Measurements from ENCODE around the gene ZMIZ1. TPM values are rescaled to one million over a fixed set of nuclear protein-coding genes. Genes with fewer than 3 reads are reported as not detected.
A peak's percentile ranks its signal among the peaks of the same experiment; 100 is the strongest.

Gene ZMIZ1
- total RNA-seq, 1 experiment from 2014 or later = 34.2 TPM

- no peak for ATAC-seq
- Histone ChIP-seq H3K36me3 (ENCODE audit: control insufficient read depth, insufficient read depth, low read length) (no peaks in the 10 kb centered on the region), H3K4me1 (ENCODE audit: control insufficient read depth, insufficient read depth, low read length) (peaks cover 24% of the 10 kb centered on the region), H3K27me3 (ENCODE audit: control insufficient read depth, insufficient read depth, low read length) (no peaks in the 10 kb centered on the region), H3K4me3 (ENCODE audit: low read depth in 2 of 2, low read length in 2 of 2) (no peak overlapping the region), H3K27ac (ENCODE audit: low read length) (no peak overlapping the region), H3K9me3 (ENCODE audit: control insufficient read depth, insufficient read depth, low read depth, low read length) (no peaks in the 10 kb centered on the region)
- in situ Hi-C loops (cut with HindIII; ENCODE audit: low pct_unique_long_range_greater_than_20kb, low sequenced_read_pairs) (no loop called here), intact Hi-C loops (cut with micrococcal nuclease; ENCODE audit: unreplicated experiment) (loop anchor here (2.0 to 10.0 kb wide), 2 partner anchors 123 to 759 kb away; no protein-coding TSS in a partner anchor)
- CTCF ChIA-PET = interaction anchor here (1.3 kb wide), 1 partner anchor 1146 kb away, joined by 3 read pairs; no protein-coding TSS in a partner anchor
- POLR2A ChIA-PET = no interaction called here
- TF ChIP-seq POLR2AphosphoS5 (IDR thresholded peaks at IDR 0.05; ENCODE audit: low read depth, low read length) = no peak
- no peak for TF ChIP-seq SIN3A (IDR thresholded peaks at IDR 0.05; ENCODE audit: borderline replicate concordance, insufficient read depth, low read depth, low read length)
- no peak for TF ChIP-seq CTCF (IDR thresholded peaks at IDR 0.05)
- TF ChIP-seq TCF7L2 (IDR thresholded peaks at IDR 0.05; ENCODE audit: low read depth, low read length) = no peak
- TF ChIP-seq REST (IDR thresholded peaks at IDR 0.05; ENCODE audit: insufficient read depth in 1 of 2, low read depth in 2 of 2, low read length in 1 of 2) = no peak
- no TSS peak for BruUV-seq (replicated peaks)
- DNase-seq (ENCODE audit: low read depth, low spot score) = no peak
These were observed 125.1 kb downstream of the ZMIZ1 start for GRCh38 chr10:79193694-79194382.

- no peaks in the 10 kb centered on the region for H3K27me3 ChIP-seq (ENCODE audit: control insufficient read depth, insufficient read depth, low read length)
- H3K4me1 ChIP-seq (ENCODE audit: control insufficient read depth, insufficient read depth, low read length) = peaks cover 24% of the 10 kb centered on the region
- intact Hi-C loops (cut with micrococcal nuclease; ENCODE audit: unreplicated experiment) (loop anchor here (2.0 to 10.0 kb wide), 4 partner anchors 125 to 1148 kb away; no protein-coding TSS in a partner anchor), in situ Hi-C loops (cut with HindIII; ENCODE audit: low pct_unique_long_range_greater_than_20kb, low sequenced_read_pairs) (no loop called here)
- H3K36me3 ChIP-seq (ENCODE audit: control insufficient read depth, insufficient read depth, low read length) = no peaks in the 10 kb centered on the region
- H3K27ac ChIP-seq (ENCODE audit: low read length) = no peak overlapping the region
- ChIA-PET CTCF (interaction anchor here (0.5 to 1.5 kb wide), 15 partner anchors 11 to 1148 kb away, joined by 3 to 8 read pairs (median 4); no protein-coding TSS in a partner anchor), POLR2A (no interaction called here)
- no TSS peak for BruUV-seq (replicated peaks)
- H3K4me3 ChIP-seq (ENCODE audit: low read depth in 2 of 2, low read length in 2 of 2) = no peak overlapping the region
- ATAC-seq (peak; percentile 86), DNase-seq (ENCODE audit: low read depth, low spot score) (peak; percentile 30)
- no peaks in the 10 kb centered on the region for H3K9me3 ChIP-seq (ENCODE audit: control insufficient read depth, insufficient read depth, low read depth, low read length)
- TF ChIP-seq CTCF (IDR thresholded peaks at IDR 0.05) (peak; percentile 98), POLR2AphosphoS5 (IDR thresholded peaks at IDR 0.05; ENCODE audit: low read depth, low read length) (no peak)
These were observed 126.5 kb downstream of the ZMIZ1 start for GRCh38 chr10:79195091-79195923.
